NCI-H345 (cell line): Measurements from ENCODE around the gene RNF225.
"Not testable (repeated sequence)": the region's sequence is repeated elsewhere in the genome, so short reads cannot be mapped to it uniquely, and the experiment has no call there.

ENCODE experiments used
- DNase-seq: peaks from one replicate; lab custom pipeline; 2025; lab: John Stamatoyannopoulos, UW

Gene RNF225

DNA sequence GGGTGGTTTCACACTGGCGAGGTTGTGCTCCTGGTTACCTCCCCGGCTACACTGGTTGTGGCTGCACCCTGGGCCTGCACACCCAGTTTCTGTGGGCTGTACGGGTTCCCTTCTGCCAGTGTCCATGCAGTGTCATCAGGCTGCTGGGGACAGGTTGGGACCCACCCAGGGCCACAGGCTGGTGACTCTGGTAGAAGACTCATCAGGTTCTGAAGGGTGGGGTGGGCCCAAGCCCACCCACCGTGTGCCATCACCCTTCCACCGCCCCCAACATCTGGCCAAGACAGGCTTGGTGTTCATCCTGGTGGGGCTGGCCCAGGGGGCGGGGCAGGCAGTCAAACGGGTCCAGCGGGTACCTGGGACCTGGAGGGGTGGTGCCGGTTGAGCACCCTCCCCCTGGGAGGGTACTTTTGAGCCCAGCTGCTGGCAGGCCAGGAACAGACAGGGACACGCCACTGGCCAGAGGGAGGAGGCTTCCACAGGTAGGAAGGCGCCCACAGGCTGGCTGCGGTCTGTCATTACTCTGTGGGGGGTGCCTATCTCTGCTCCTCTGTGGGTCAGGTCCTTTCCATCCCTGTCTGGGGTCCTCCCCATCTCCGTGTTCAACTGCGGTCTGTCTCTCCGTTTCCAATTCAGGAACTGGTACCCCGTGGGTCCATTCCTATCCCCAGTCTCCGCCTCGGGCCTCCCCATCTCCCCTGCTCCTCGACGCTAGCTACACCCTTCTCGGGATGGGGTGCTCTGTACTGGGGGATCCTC, at the start of gene RNF225:
Gene RNF225, plus strand, starts transcription at position 437 of the 759 bp plus-strand sequence. CDS start 434 bp downstream, outside the sequence.
- peak; percentile 8 for DNase-seq

DNA sequence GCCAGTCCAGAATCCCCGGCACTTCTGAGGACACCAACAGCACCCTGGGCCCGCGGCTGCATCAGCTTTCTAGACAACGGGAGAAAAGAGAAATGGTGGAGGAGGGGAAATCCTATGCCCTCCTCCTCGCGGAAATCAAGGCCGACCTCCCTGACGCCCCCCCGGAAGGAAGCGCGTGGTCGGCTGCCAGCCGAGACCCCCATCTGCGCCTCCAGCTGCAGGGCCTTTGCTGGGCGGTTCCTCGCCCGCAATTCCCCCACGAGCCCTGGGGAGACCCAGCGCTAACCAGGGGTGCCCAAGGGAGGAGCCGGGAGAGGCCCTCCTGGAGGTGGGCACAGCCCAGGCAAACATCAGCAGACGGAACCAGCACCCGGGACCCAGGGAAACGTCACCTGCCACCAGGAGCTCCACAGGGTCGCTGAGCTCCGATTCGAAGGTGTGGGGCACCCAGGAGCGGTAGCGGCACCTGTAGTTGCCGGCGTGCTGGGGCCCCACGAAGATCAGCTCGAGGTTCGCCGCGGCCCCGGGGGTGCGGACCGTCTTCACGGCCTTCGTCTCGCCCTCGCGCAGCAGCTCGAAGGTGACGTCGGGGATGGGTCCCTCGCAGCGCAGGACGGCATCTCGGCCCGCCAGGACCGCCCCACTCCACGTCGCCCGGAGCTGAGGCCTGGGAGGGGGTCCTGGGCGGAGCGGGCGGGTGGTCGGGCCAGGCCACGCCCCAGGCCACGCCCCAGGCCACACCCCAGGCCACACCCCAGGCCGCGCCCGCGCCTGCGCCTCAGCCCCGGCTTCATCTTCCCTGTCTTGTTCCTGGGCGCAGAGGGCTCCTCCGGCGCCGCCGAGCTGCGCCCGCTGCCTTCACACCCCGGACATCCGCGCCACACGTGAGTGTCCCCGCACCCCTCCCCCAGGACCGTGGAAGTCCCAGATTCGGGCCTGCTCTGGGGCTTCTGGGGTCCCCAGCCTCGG, 48.2 kb upstream of the RNF225 start:
- DNase-seq, result peak; percentile 72

DNA sequence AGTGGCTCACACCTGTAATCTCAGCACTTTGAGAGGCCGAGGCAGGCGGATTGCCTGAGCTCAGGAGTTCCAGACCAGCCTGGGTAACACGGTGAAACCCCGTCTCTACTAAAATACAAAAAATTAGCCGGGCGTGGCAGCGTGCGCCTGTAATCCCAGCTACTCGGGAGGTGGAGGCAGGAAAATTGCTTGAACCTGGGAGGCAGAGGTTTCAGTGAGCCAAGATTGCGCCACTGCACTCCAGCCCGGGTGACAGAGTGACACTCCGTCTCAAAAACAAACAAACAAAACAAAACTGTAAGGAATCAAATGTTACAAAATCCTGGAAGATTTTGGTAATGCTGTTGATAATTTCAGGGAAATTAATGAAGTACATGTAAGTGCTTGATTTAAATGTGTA, 47.4 kb upstream of the RNF225 start:
- not testable (repeated sequence) for DNase-seq

DNA sequence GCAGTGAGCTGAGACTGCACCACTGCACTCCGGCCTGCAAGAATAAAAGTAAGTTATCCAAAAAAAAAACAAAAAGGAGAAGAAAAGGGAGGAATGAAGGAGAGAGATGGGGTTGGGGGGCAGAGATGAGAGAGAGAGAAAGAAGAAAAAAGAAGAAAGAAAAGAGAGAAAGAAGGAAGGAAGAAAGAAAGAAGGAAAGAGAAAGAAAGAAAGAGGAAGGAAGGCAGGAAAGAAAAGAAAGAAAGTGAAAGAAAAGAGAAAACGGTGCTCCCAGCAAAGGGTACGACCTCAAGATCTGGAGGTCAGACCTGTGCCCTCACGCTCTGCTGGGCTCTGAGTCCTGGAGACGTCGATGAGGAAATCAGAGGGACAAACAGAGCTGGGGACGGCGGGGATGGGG, 45.9 kb upstream of the RNF225 start:
- DNase-seq, result no peak

DNA sequence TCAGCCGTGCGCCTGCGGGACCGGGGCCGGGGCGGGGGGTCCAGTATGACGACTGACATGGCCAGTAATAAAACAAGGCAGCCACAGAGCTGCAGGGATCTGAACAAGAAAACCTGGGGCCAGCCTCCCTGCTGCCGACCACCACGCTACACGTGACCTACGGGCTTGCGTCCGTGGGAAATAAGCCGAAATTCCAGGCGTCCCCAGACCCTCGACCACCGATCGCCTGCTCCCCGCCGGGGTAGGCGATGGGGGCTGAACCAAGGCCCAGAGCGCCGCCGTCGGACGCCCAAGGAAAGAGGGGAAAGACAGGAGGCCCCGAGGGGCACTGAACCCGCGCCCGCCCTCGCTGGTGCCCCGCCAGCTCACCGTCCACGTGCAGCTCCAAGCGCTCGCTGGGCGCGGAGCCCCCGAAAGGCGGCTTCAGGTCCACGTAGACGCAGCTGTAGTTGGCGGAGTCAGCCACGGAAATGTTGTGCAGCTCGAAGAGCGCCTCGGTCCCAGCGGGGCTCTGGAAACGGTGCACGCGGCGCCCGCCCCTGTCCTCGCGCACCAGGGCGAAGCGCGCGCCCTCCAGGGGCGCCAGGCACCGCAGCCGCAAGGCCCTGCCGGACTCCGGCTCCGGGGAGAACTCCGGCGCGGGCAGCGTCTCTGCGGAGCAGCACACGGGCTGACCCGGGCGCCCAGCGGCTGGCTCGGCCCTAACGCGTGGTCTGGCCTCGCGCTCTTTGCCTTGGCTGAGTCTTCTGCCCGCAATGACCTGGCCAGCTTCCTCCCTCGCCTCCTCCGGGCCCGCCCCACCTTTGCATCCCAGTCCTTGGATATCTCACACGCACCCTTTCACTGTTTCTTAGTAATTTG, 45.2 kb upstream of the RNF225 start:
- DNase-seq, result no peak

DNA sequence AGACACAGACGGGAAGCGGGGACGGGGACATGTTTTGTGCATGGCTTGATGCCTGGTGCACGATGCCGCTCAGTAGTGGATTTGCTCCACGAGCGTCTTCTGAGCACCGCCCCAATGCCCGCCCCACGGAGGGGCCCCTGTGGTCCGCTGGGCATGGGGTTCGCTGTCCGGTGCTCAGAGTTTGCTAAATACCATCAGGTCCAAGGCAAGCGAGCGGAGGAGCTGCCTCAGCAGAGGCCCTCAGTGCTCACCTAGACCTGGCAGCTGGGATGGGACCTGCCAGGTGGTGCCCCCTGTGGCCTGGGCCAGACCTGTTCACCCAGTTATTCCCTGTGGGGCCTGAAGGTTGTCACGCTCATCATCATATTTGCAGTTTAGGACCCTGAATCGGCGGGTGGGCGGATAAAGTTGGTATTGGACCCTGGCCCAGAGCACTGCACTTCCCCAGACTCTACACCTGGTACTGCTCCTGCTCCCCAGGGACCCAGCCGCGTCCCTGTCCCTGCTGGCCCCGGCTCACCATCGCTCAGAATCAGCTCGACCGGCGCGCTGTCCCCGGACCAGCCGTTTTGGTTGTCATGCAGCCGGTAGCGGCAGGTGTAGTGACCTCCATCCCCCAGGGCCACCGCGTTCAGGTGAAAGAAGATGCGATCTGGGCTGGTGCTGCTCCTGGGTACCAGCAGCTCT, 44.4 kb upstream of the RNF225 start:
- DNase-seq, result no peak

DNA sequence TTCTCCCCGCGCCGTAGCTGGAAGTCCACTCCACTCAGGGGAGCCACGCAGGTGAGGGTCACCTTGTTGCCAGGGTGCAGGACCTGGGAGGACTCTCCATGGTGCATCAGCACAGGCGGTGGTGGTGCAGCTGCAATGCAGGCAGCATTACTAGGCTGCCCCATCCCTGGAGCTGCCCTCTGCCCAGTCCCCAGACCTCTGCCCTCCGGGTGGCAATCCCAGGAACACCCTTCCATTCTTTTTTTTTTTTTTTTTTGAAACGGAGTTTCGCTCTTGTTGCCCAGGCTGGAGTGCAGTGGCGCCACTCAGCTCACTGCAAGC, 43.9 kb upstream of the RNF225 start:
- DNase-seq, result no peak

DNA sequence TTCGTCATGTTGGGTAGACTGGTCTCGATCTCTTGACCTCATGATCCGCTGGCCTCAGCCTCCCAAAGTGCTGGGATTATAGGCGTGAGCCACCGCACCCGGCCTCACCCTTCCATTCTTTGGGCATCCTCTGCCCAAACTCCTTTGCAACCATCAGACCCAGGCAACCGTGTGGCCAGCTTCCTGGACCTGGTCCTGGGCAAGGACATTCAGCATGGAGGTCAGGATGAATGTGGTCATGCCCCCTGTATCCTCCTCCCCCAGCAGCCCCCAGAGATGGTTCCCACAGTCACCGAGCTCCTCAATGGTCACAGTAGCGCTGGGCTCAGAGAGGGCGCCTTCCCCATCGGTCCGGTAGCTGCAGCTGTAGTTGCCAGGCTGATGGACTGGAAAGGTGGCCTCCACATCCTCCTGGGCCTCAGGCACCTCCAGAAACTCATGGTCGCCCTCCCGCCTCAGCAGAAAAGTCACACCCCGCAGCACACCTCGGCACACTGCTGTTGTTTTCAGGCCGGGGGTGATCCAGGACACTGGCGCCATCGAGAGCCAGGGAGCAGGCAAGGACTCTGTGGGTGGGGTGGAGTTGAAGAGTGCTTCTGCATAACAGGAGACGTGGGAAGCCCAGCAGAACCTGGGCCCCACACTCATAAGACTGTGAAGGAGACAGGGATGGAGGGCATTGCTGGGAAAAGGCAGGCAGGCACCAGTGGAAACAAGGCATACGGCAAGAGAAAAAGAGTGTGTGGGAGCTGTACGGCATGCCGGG, 43.3 kb upstream of the RNF225 start:
- DNase-seq, result no peak

DNA sequence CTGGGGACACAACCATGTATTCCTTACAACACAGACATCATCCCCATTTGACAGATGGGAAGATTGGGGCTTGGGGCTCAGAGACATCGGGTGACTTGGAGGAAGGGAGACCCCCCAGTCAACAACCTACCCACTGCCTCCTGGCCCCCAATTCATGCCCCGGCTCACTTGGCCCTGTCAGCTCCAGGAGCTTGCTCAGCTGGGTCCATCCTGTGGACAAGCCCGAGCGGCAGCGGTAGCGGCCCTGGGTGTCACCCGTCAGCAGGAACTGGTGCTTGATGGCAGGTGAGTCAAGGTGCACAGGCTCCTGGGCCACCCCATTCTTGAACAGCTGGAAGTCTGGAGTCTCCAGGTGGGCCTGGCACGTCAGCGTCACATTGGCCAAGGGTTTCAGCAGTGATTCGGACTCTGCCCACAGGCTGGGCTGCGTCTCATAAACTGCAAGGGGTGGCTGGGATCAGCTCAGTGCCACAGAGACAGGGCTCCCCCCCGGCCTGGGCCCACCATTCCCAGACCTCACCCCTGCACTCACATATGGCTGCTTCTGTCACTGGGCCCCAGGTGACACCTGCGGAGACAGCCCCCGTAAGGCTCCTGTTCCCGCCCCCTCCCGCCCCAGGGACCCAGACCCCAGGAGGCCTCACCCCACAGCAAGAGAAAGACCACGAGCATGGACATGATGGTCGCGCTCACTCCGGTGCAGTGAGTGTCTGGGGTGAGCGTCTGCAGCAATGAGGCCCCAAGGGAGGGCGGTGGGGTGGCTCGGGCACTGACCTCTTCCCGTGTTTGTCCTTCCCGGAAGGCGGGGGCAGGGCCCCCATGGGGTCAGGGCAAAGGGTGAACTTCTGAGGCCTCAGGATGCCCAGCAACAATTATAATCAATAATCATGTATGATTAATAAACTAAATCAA, 42.4 kb upstream of the RNF225 start, which contains the start of gene A1BG:
Gene A1BG, minus strand, starts transcription at position 733 of the 912 bp plus-strand sequence. Its CDS starts 55 bp downstream, at position 678.
- DNase-seq, result no peak

DNA sequence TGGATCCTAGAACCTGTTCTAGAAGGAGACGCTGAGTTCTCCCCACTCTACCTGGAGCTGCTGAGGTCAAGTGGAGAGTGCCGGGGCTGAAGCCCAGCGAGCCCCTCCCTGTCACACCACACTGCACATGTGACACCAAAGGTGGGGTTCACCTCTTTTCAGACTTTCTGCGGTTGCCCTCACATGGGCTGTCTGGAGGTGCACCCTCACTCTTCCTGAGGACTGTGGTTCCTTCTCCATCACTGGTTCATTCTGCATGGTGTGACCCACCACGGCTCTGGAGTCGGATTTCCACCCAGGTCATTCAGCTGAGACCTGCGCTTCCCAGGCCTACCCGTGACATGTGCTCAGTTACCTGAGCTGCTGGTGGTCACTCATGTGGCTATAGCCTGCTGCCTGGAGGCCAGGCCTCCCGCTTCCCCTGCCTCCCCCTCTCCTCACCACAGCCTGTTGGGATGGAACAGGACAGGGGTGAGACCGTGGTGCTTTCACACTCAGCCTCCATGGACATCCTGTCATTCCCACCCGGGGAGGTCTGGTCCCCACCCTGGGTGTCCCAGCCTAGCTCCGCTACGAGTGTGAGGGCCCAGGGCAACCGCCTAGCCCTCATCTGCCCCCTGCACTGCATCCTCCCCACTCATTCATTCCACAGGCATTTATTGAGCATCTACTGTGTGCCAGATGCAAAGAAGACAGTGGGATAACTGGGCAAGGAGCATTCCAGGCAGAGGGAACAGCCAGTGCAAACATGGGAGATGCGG, 41.6 kb upstream of the RNF225 start:
- DNase-seq, result no peak

DNA sequence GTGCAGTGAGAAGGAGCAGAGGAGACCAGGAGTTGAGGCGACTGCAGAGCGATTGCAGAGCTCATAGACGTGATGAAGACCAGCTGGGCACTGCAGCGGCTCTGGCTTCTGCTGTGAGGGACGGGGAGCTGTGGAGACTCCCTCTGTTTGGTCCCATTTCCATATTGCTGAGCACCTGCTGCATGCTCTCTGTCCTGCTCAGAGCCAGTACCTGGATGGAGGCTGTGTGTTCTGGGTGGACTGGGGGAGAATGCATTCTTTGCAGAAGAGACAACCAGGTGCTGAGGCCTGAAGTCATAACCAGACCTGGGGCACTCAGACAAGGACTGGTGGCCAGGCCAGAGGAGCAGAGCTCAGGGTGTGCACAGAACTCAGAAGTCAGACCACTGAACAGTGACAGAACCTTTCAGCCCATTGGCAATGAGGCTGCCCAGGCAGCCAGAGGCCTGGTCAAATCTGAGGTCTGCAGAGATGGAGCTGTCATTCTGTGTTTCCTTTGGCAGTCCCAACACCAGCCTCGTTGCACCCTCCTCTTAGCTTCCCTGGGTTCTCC, 40.9 kb upstream of the RNF225 start:
- no peak for DNase-seq

DNA sequence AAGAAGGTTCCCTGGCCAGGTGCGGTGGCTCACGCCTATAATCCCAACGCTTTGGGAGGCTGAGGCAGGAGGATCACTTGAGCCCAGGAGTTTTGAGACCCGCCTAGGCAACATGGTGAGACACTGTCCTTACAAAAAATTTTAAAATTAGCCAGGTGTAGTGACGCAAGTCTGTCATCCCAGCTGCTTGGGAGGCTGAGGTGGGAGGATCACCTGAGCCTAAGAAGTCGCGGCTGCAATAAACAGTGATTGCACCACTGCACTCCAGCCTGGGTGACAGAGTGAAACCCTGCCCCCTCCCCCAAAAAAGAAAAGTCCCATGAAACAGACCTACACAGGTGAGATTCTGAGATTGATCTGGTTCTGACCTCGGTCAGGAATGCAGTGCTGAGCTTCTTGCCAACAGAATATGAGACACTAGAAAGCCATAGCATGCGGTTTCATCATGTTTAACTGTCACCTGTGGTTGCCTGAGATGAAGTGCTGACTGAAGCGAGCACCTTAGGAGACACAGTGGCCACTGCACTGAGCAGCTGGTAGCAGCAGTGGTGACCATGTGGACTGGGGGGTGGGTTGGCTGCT, 40.1 kb upstream of the RNF225 start:
- no peak for DNase-seq

DNA sequence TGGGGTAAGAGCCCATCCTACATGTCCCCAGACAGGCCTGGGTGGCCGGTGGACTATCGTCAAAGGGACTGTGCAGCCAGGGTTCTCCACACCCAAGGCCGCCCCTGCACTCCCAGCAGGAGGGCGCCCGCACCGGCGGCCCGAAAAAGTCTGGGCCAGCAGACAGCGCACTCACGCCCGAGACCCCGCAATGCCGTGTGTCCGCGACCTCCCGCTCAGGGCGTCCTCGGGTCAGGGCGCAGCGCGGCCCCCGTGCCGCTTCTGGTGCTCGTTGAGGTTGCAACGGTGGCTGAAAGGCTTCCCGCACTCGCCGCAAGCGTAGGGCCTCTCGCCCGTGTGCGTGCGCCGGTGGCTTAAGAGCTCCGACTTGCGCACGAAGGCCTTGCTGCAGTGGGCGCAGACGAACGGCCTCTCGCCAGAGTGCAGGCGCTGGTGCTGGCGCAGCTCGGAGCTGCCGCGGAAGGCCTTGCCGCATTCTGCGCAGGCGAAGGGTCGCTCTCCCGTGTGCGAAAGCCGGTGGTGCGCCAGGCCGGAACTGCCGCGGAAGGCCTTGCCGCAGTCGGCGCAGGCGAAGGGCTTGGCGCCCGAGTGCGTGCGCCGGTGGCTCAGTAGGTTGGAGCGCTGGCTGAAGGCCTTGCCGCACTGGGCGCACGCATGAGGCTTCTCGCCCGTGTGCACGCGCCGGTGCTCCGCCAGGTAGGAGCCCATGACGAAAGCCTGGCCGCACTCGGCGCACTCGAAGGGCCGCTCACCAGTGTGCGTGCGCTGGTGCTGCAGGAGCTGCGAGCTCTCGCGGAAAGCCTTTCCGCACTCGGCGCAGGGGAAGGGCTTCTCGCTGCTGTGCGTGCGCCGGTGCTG, 39.3 kb upstream of the RNF225 start:
- DNase-seq, result no peak

DNA sequence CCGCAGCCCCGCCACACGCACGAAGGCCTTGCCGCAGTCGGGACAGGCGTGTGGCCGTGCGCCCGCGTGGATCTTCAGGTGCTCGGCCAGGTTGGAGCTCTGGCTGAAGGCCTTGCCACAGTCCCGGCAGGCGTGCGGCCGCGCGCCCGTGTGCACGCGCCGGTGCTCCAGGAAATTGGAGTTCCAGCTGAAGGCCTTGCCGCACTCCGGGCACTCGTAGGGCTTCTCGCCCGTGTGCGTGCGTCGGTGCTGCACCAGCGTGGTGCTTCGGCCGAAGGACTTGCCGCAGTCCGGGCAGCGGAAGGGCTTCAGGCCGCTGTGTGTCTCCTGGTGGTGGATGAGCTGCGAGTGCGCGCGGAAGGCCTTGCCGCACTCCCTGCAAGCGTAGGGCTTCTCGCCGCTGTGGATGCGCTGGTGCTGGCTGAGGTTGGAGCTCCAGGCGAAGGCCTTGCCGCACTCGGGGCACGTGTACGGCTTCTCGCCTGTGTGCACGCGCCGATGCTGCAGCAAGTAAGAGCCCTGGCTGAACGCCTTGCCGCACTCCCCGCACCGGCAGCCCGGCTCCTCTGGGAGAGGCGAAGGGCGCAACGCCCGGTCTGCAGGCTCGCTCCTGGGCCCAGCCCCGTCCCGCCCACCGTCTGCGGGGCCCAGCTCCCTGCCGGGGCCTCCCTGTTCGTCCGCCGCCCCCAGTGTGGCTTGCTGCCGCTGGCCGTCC, 38.5 kb upstream of the RNF225 start:
- DNase-seq, result no peak

DNA sequence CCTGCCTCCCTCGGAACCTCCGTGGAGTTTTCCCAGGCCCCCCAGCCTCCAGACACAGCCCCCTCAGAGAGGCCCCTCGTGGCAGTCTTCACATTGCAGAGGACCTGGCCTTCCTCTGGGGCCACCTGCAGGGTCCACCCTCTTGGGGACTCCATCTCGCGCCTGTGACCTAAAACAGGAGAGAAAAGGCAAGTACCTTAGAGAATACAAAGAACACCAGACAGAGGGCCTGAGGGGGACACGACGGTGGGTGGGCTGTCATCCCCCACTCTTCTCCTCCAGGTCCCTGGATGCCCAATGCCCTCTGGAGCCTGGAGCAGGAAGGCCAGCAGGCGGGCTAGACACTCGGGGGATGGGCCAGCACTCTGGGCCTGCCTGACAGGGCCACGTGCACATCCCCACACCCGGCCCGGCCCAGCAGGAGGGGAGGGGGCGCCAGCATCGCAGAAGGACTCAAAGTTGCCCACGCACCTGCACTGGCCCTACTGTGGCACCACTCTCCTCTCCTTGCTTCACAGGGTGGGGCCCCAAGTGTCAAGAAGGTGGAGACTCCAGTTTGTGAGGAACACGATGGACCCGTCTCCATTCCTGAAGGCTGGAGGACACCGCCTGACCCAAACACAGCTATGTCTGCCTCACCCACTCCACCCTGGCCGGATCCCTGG, 37.8 kb upstream of the RNF225 start:
- DNase-seq, result no peak

DNA sequence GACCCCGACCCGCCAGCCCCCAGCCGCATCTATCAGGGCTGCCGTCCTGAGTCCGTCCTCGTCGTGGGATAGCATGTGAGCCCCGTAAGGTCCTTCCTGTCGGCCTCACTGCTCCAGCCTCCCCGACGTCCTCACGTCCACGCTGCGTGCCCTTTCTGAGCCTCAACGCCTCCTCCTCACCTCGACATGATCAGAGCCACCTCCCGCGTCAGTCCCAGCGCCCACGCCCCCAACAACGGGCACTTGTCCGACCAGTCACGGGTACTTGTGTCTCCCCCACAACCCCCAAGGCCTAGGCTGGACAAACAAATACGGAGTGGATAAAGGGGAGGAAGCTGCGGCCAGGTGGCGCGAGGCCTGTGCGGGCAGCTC, 33.6 kb upstream of the RNF225 start:
- DNase-seq, result peak; percentile 32
